Brain microvascular endothelial cell (primary cell): ENCODE data around the gene NPY4R.
A peak's percentile ranks its signal among the peaks of the same experiment; 100 is the strongest.
"Not testable (repeated sequence)": the region's sequence is repeated elsewhere in the genome, so short reads cannot be mapped to it uniquely, and the experiment has no call there.

Source experiments
- DNase-seq: peaks from one replicate; pipeline ENCODE4 v3.0.0-alpha.2; 2020
- H3K27ac ChIP-seq: fragments of 250-450 bp; sonication (Bioruptor Pico); 2 replicates; pipeline ENCODE4 v1.5.1; 2020; ENCODE audit warnings: mild to moderate bottlenecking, moderate library complexity
- H3K27me3 ChIP-seq: fragments of 250-450 bp; sonication (Bioruptor Pico); replicated peaks from 2 replicates; pipeline ENCODE4 v1.5.1; 2020; ENCODE audit warnings: mild to moderate bottlenecking
- H3K36me3 ChIP-seq: fragments of 250-450 bp; sonication (Bioruptor Pico); replicated peaks from 2 replicates; pipeline ENCODE4 v1.5.1; 2020; ENCODE audit warnings: mild to moderate bottlenecking
- H3K4me3 ChIP-seq: 2 replicates; pipeline ENCODE4 v1.5.1; 2011; ENCODE audit warnings: low read depth, mild to moderate bottlenecking, control low read depth, low read length, moderate library complexity
- in situ Hi-C: cut with HindIII; loops from 2 replicates; pipeline ENCODE4 v1.10.0; 2017; ENCODE audit warnings: low sequenced_read_pairs, low pct_ligation_motif_present

NPY4R gene

GRCh38 chr10:46491364-46492114 lies 25.8 kb upstream of the NPY4R start:
- H3K27ac ChIP-seq, in situ Hi-C loops, DNase-seq, H3K27me3 ChIP-seq, H3K4me3 ChIP-seq, H3K36me3 ChIP-seq: not testable (repeated sequence)

- DNase-seq, H3K36me3 ChIP-seq, H3K27me3 ChIP-seq, in situ Hi-C loops, H3K27ac ChIP-seq, H3K4me3 ChIP-seq: not testable (repeated sequence)
These were observed 24.5 kb upstream of the NPY4R start for GRCh38 chr10:46490285-46490684.

GRCh38 chr10:46486459-46486858 lies 20.7 kb upstream of the NPY4R start:
- H3K27ac ChIP-seq, H3K4me3 ChIP-seq, DNase-seq, H3K27me3 ChIP-seq, H3K36me3 ChIP-seq, in situ Hi-C loops: not testable (repeated sequence)

- H3K36me3 ChIP-seq, H3K27ac ChIP-seq, in situ Hi-C loops, DNase-seq, H3K4me3 ChIP-seq, H3K27me3 ChIP-seq: not testable (repeated sequence)
These were observed 9.1 kb upstream of the NPY4R start for GRCh38 chr10:46474746-46475320.

GRCh38 chr10:46473758-46474157 lies 8.0 kb upstream of the NPY4R start:
- in situ Hi-C loops: not testable (repeated sequence)

GRCh38 chr10:46470134-46470533 lies 4.4 kb upstream of the NPY4R start:
- H3K27me3 ChIP-seq, H3K27ac ChIP-seq, in situ Hi-C loops, DNase-seq, H3K4me3 ChIP-seq, H3K36me3 ChIP-seq: not testable (repeated sequence)

More at GRCh38 chr10:46473758-46474157, 8.0 kb upstream of the NPY4R start:
- H3K36me3 ChIP-seq, H3K27ac ChIP-seq, H3K27me3 ChIP-seq, DNase-seq, H3K4me3 ChIP-seq: not testable (repeated sequence)

GRCh38 chr10:46468119-46468809 lies 2.5 kb upstream of the NPY4R start:
- DNase-seq: peak; percentile 16
- H3K27ac ChIP-seq, H3K36me3 ChIP-seq, H3K27me3 ChIP-seq, H3K4me3 ChIP-seq, in situ Hi-C loops: not testable (repeated sequence)

GRCh38 chr10:46463608-46464007 lies 2.1 kb downstream of the NPY4R start:
- H3K36me3 ChIP-seq, H3K4me3 ChIP-seq, H3K27me3 ChIP-seq, H3K27ac ChIP-seq, in situ Hi-C loops: not testable (repeated sequence)
- DNase-seq: peak; percentile 77

- H3K36me3 ChIP-seq, H3K27ac ChIP-seq, H3K4me3 ChIP-seq, H3K27me3 ChIP-seq, DNase-seq, in situ Hi-C loops: not testable (repeated sequence)
These were observed 3.5 kb downstream of the NPY4R start for GRCh38 chr10:46462276-46462675.

- H3K27ac ChIP-seq, in situ Hi-C loops, H3K36me3 ChIP-seq, H3K4me3 ChIP-seq, DNase-seq, H3K27me3 ChIP-seq: not testable (repeated sequence)
These were observed 6.2 kb downstream of the NPY4R start for GRCh38 chr10:46459579-46459978.

GRCh38 chr10:46457071-46457470 lies 8.7 kb downstream of the NPY4R start:
- H3K27ac ChIP-seq, H3K27me3 ChIP-seq, DNase-seq, H3K36me3 ChIP-seq, H3K4me3 ChIP-seq, in situ Hi-C loops: not testable (repeated sequence)

- H3K27ac ChIP-seq, H3K36me3 ChIP-seq, in situ Hi-C loops: not testable (repeated sequence)
These were observed 9.8 kb downstream of the NPY4R start for GRCh38 chr10:46455992-46456391.

GRCh38 chr10:46451365-46451764 lies 14.4 kb downstream of the NPY4R start:
- H3K27ac ChIP-seq, H3K4me3 ChIP-seq, DNase-seq, in situ Hi-C loops, H3K27me3 ChIP-seq, H3K36me3 ChIP-seq: not testable (repeated sequence)

More at GRCh38 chr10:46455992-46456391, 9.8 kb downstream of the NPY4R start:
- not testable (repeated sequence) for H3K27me3 ChIP-seq, H3K4me3 ChIP-seq, DNase-seq

- DNase-seq, H3K27me3 ChIP-seq, in situ Hi-C loops, H3K36me3 ChIP-seq, H3K4me3 ChIP-seq, H3K27ac ChIP-seq: not testable (repeated sequence)
These were observed 14.9 kb downstream of the NPY4R start for GRCh38 chr10:46450829-46451228.
